ENCODE data around the gene SDK2. TPM values are rescaled to one million over a fixed set of nuclear protein-coding genes. Genes with fewer than 3 reads are reported as not detected.

Gene SDK2
- total and polyA plus RNA-seq, 9 donors, result 0.40 to 5.4 (median 0.96) TPM

DNA sequence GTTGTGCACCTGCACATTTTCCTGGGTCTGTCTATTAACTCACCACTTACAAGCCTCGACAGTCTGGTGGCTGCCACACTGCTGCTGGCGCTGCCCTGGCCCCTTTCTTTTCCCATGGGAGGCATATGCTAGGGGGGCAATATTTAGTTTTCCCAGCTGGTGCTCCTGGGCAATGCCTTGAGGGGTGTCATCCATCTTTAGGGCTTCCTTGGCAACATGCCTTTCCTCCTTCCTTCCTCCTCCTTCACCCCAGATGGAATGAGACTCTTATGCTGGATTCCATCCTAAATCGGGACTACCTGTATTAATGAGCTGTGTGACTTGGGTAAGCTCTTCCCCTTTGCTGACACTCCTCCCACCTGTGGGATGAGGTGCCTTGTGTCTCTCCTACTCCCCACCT lies 267.6 kb downstream of the SDK2 start:
- TF ChIP-seq POLR2A (IDR thresholded peaks at IDR 0.05) (no peak), EP300 (IDR thresholded peaks at IDR 0.05) (no peak)
- TF ChIP-seq, protein P1, sequence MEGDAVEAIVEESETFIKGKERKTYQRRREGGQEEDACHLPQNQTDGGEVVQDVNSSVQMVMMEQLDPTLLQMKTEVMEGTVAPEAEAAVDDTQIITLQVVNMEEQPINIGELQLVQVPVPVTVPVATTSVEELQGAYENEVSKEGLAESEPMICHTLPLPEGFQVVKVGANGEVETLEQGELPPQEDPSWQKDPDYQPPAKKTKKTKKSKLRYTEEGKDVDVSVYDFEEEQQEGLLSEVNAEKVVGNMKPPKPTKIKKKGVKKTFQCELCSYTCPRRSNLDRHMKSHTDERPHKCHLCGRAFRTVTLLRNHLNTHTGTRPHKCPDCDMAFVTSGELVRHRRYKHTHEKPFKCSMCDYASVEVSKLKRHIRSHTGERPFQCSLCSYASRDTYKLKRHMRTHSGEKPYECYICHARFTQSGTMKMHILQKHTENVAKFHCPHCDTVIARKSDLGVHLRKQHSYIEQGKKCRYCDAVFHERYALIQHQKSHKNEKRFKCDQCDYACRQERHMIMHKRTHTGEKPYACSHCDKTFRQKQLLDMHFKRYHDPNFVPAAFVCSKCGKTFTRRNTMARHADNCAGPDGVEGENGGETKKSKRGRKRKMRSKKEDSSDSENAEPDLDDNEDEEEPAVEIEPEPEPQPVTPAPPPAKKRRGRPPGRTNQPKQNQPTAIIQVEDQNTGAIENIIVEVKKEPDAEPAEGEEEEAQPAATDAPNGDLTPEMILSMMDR (IDR thresholded peaks at IDR 0.05), result no peak
- Histone ChIP-seq H3K4me1 (ENCODE audit: insufficient read depth) (no peaks in the 10 kb centered on the region), H3K9me3 (no peaks in the 10 kb centered on the region), H3K27me3 (no peaks in the 10 kb centered on the region), H3K27ac (no peak overlapping the region), H3K36me3 (no peaks in the 10 kb centered on the region), H3K4me3 (no peak overlapping the region)
- 84 to 89% (median 88%) methylated on average over 3 of the region's 3 CpGs for WGBS, 3 donors
- DNase-seq, result no peak
- intact Hi-C loops (cut with DNase I), result loop anchor here in 1 of 4 donors (10.0 kb wide), 1 partner anchor 652 kb away; no protein-coding TSS in a partner anchor

DNA sequence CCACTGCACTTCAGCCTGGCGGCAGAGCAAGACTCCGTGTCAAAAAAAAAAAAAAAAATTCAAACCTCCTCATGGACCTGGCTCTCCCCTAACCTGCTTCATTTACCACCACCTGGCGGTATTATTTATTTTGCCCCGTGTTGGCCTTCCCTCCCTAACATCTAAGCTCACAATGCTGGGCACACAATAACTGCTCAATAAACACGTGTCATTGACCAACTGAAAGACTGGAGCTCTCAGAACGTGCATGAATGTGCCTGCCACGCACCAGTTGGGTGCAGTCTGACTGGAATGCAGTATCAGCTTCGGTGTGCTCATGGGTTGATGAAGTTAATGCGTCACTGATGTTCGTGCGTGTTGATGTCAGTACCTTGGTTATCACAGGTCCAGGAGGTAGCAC lies 268.1 kb downstream of the SDK2 start:
- no peaks in the 10 kb centered on the region for H3K9me3 ChIP-seq
- WGBS, 3 donors, result 89 to 91% (median 91%) methylated on average over 11 of the region's 11 CpGs
- no peak for DNase-seq
- no peak overlapping the region for H3K27ac ChIP-seq
- H3K27me3 ChIP-seq, result no peaks in the 10 kb centered on the region
- H3K4me1 ChIP-seq (ENCODE audit: insufficient read depth), result no peaks in the 10 kb centered on the region
- H3K36me3 ChIP-seq, result no peaks in the 10 kb centered on the region
- H3K4me3 ChIP-seq, result no peak overlapping the region
- intact Hi-C loops (cut with DNase I), result loop anchor here in 1 of 4 donors (10.0 kb wide), 1 partner anchor 651 kb away; no protein-coding TSS in a partner anchor
- TF ChIP-seq EP300 (IDR thresholded peaks at IDR 0.05) (no peak), POLR2A (IDR thresholded peaks at IDR 0.05) (no peak)
- TF ChIP-seq, protein P1 (IDR thresholded peaks at IDR 0.05), result no peak

DNA sequence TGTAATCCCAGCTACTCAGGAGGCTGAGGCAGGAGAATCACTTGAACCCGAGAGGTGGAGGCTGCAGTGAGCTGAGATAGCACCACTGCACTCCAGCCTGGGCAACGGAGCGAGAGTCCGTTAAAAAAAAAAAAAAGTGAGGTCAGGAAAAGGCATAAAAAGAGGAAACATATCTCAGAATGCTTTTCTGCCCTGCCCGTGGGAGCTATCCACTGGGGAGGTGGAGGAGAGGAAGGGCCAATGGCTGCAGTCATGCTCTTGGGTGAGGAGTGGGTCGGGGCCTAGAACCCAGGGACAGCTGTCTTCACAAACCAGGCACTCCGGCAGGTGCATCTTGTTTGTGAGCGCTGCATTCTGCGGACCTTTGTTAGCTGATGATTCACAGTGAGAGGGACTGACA lies 272.4 kb downstream of the SDK2 start:
- intact Hi-C loops (cut with DNase I), result loop anchor here in 3 of 4 donors (2.0 to 10.0 kb wide), 4 partner anchors 115 to 647 kb away; partner anchors contain the start of gene COG1 (in 1 of the 3)
- whole genome bisulfite sequencing, 3 donors, result 76 to 78% (median 77%) methylated on average over 9 of the region's 9 CpGs
- H3K36me3 ChIP-seq, result no peaks in the 10 kb centered on the region

DNA sequence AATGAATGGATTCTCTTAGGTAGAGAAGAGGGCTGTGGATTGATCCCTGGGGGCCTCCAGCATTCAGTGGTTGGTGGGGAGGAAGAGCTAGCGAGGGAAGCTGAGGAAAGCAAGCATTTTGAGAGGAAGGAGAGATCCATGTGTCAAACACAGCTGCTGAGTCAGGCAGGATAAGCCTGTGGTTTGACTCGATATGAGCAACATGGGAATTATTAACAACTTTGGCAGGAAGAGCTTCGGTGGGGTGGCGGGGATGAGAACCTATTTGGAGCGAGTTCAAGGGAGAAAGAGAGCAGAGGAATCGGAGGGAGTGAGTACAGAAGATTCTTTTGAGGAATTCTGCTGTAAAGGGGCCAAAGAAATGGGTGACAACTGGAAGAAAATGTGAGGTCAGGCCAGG lies 273.0 kb downstream of the SDK2 start:
- 31 to 38% (median 37%) methylated on average over 6 of the region's 6 CpGs for WGBS, 3 donors
- H3K4me3 ChIP-seq, result no peak overlapping the region
- no peak for DNase-seq
- no peaks in the 10 kb centered on the region for H3K36me3 ChIP-seq
- peaks cover 7% of the 10 kb centered on the region for H3K4me1 ChIP-seq (ENCODE audit: insufficient read depth)
- H3K27ac ChIP-seq, result no peak overlapping the region
- no peak for TF ChIP-seq EP300 (IDR thresholded peaks at IDR 0.05)
- TF ChIP-seq POLR2A (IDR thresholded peaks at IDR 0.05), result no peak
- TF ChIP-seq, protein P1 (IDR thresholded peaks at IDR 0.05), result no peak
- no peaks in the 10 kb centered on the region for H3K27me3 ChIP-seq
- intact Hi-C loops (cut with DNase I), result loop anchor here in 2 of 4 donors (2.0 to 10.0 kb wide), 3 partner anchors 114 to 646 kb away; partner anchors contain the start of gene COG1 (in 1 of the 2)
- no peaks in the 10 kb centered on the region for H3K9me3 ChIP-seq

More for the DNA sequence above, 272.4 kb downstream of the SDK2 start:
- no peak for TF ChIP-seq EP300 (IDR thresholded peaks at IDR 0.05)
- TF ChIP-seq, protein P1 (IDR thresholded peaks at IDR 0.05), result no peak
- TF ChIP-seq POLR2A (IDR thresholded peaks at IDR 0.05), result no peak
- H3K4me1 ChIP-seq (ENCODE audit: insufficient read depth), result peaks cover 2% of the 10 kb centered on the region
- no peak overlapping the region for H3K27ac ChIP-seq
- no peaks in the 10 kb centered on the region for H3K27me3 ChIP-seq
- DNase-seq, result no peak
- H3K4me3 ChIP-seq, result no peak overlapping the region
- H3K9me3 ChIP-seq, result no peaks in the 10 kb centered on the region

Data from ovary (tissue), 9 donors.